Progenitor cell of endocrine pancreas (in vitro differentiated cells): Measurements from ENCODE around the gene ANKS1B. TPM values are rescaled to one million over a fixed set of nuclear protein-coding genes. Genes with fewer than 3 reads are reported as not detected.

Experiments used
- DNase-seq: peaks from one replicate; pipeline ENCODE4 v3.0.0; 2021; ENCODE audit warnings: low spot score; ENCODE audit not compliant: unreplicated experiment
- H3K27ac Mint-ChIP-seq: 2 replicates; pipeline ENCODE4 v1.8.0; 2021; ENCODE audit warnings: mild to moderate bottlenecking, moderate library complexity, mixed read lengths
- H3K27me3 Mint-ChIP-seq: 2 replicates; pipeline ENCODE4 v1.8.0; 2021; ENCODE audit warnings: mixed read lengths
- H3K36me3 Mint-ChIP-seq: 2 replicates; pipeline ENCODE4 v1.8.0; 2022; ENCODE audit warnings: mixed read lengths; ENCODE audit not compliant: insufficient read depth
- H3K4me1 Mint-ChIP-seq: 2 replicates; pipeline ENCODE4 v1.8.0; 2021; ENCODE audit warnings: low read depth, mixed read lengths
- H3K4me3 Mint-ChIP-seq: 2 replicates; pipeline ENCODE4 v1.8.0; 2021; ENCODE audit warnings: low read depth, mild to moderate bottlenecking, moderate library complexity, mixed read lengths
- H3K9me3 Mint-ChIP-seq: 2 replicates; pipeline ENCODE4 v1.8.0; 2021; ENCODE audit warnings: low read depth, mixed read lengths
- total RNA-seq: library from RNA; stranded (reverse); gene quantifications from 2 replicates; pipeline ENCODE4 v1.2.1, GENCODE V29; 2021
- TF ChIP-seq, protein P1 (sequence below): fragments of 200-600 bp; sonication (generic); IDR thresholded peaks from one replicate; pipeline ENCODE4 v1.5.0; 2021; ENCODE audit warnings: antibody characterized with exemption, mild to moderate bottlenecking; ENCODE audit not compliant: unreplicated experiment

ANKS1B gene
- total RNA-seq, 1 donor from 2014 or later, result 10.1 TPM

DNA sequence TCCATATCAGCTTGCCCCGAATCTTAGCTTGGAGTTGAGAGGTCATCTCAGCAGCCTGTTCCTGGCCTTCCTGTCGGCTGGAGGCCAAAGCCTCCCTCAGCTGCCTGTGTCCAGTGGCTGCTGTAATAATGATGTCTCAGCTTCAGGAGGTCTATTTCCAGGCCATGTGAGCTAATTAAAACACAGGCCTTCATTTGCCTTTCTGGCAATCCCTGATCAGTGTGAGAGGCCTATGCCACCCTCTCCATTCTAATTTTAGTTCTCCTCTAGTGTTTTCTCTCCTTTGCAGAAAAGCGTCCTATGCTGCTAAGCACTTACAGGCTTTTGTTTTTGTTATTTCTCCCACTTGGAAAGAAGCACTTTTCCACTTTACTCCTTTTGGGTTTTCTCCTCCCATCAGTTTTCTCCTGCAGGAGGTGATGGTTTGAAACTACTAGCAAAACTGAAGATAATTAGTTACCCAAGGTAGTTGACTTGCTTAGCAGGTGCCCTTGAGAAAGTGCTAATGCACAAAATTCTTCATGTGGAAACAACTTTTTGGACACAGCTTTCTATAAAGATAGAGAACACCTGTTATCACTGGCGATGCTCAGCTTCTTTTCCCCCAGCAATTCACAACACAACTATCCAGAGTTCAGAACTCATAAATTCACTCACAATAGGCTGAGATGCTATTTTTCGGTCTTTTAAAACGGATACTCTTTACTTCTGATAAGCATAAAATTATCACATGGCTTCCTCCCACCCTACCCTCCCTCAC is 592.5 kb downstream of the ANKS1B start:
- Mint-ChIP-seq H3K4me3 (no peak overlapping the region), H3K9me3 (no peaks in the 10 kb centered on the region), H3K36me3 (no peaks in the 10 kb centered on the region), H3K27me3 (no peaks in the 10 kb centered on the region), H3K27ac (no peak overlapping the region), H3K4me1 (no peaks in the 10 kb centered on the region)
- TF ChIP-seq, protein P1, sequence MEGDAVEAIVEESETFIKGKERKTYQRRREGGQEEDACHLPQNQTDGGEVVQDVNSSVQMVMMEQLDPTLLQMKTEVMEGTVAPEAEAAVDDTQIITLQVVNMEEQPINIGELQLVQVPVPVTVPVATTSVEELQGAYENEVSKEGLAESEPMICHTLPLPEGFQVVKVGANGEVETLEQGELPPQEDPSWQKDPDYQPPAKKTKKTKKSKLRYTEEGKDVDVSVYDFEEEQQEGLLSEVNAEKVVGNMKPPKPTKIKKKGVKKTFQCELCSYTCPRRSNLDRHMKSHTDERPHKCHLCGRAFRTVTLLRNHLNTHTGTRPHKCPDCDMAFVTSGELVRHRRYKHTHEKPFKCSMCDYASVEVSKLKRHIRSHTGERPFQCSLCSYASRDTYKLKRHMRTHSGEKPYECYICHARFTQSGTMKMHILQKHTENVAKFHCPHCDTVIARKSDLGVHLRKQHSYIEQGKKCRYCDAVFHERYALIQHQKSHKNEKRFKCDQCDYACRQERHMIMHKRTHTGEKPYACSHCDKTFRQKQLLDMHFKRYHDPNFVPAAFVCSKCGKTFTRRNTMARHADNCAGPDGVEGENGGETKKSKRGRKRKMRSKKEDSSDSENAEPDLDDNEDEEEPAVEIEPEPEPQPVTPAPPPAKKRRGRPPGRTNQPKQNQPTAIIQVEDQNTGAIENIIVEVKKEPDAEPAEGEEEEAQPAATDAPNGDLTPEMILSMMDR, result no peak
- DNase-seq, result no peak

DNA sequence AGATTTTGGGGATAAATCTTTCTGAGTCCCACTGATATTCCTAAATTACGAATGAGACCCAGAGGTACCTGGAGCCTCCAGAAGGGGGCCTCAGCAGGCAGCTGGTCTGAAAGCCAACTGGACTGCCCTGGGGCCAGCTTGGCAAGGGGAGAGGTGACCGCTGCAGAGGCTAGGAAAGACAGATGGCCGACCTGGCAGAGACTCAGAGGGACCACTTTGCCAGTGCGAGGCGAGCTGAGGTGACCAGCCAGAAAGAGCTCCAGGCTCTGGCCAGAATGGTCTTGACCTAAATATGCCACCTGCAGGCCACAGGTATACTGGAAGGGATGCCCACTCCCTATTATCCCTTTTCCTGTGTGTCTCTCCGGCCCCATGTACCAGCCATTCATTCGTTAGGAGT is 594.0 kb downstream of the ANKS1B start:
- no peak for DNase-seq
- TF ChIP-seq, protein P1, result peak; percentile 45
- H3K9me3 Mint-ChIP-seq, result no peaks in the 10 kb centered on the region
- no peaks in the 10 kb centered on the region for H3K36me3 Mint-ChIP-seq
- no peaks in the 10 kb centered on the region for H3K4me1 Mint-ChIP-seq
- no peaks in the 10 kb centered on the region for H3K27me3 Mint-ChIP-seq
- H3K27ac Mint-ChIP-seq, result no peak overlapping the region
- H3K4me3 Mint-ChIP-seq, result no peak overlapping the region

DNA sequence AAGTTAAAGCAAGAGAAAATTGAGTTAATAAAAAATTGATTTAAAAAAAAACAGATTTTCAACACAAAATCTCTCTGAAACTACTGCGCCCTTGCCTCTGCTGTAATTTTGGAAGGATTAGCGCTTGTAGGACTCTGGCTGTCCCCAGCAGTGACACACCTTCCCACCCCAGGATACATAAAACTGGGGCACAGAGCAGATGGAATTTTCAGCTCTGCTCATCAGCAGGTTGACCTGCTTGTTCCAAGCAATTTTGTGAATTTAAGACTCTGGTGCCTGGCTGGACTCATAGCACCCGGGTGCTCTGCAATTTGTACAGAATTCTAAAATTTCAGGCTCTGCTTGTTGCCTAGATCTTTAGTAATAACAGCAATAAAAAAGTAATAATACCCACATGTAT is 595.0 kb downstream of the ANKS1B start:
- no peaks in the 10 kb centered on the region for H3K4me1 Mint-ChIP-seq
- no peak overlapping the region for H3K4me3 Mint-ChIP-seq
- TF ChIP-seq, protein P1, result no peak
- no peak for DNase-seq
- H3K9me3 Mint-ChIP-seq, result no peaks in the 10 kb centered on the region
- no peaks in the 10 kb centered on the region for H3K27me3 Mint-ChIP-seq
- H3K36me3 Mint-ChIP-seq, result no peaks in the 10 kb centered on the region
- no peak overlapping the region for H3K27ac Mint-ChIP-seq

DNA sequence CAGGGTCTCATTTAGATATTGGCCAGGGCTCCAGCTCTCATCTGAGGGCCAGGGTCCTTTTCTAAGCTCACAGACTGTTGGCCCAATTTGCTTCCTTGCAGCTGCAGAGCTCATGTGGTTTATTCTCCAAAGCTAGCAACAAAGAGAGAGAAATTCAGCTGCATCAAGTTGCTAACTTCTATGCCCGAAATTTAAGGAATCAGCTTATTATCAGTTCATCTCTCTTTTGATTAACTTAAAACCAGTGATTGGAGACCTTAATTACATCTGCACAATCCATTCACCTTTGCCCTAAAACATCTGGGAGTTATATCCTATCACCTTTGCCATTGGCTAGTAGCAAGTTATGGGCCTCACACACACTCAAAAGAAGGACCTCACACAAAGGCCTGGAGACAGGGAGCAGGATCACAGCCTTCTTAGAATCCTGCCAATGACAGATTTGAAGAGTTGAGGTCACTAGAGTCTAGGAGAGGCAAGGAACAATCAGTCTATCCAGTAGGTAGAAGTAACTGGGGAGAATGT is 596.0 kb downstream of the ANKS1B start:
- no peak for DNase-seq
- H3K4me3 Mint-ChIP-seq, result no peak overlapping the region
- no peaks in the 10 kb centered on the region for H3K4me1 Mint-ChIP-seq
- no peaks in the 10 kb centered on the region for H3K27me3 Mint-ChIP-seq
- no peaks in the 10 kb centered on the region for H3K36me3 Mint-ChIP-seq
- TF ChIP-seq, protein P1, result no peak
- H3K9me3 Mint-ChIP-seq, result no peaks in the 10 kb centered on the region
- H3K27ac Mint-ChIP-seq, result no peak overlapping the region

DNA sequence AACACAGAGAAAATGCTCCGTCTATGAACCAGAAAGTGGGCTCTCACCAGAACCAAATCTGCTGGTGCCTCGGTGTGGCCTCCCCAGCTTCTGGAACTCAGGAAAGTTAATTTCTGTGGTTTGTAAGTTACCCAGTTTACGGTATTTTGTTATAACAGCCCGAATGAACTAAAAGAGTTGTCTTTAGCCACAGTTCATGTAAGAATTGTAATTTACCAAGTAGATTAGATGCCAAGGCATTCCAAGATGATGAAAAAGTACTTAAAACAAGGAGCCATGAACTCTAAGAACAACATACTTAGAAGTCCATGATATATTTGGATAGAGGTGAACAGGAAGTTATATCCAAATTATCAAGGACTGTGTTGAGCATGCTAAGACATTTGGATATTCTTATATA is 597.1 kb downstream of the ANKS1B start:
- H3K27ac Mint-ChIP-seq, result no peak overlapping the region
- H3K9me3 Mint-ChIP-seq, result no peaks in the 10 kb centered on the region
- no peaks in the 10 kb centered on the region for H3K4me1 Mint-ChIP-seq
- H3K4me3 Mint-ChIP-seq, result no peak overlapping the region
- TF ChIP-seq, protein P1, result no peak
- no peaks in the 10 kb centered on the region for H3K27me3 Mint-ChIP-seq
- DNase-seq, result no peak
- no peaks in the 10 kb centered on the region for H3K36me3 Mint-ChIP-seq
